ENCODE measurements around the gene KLRC4.
"Not testable (repeated sequence)": the region's sequence is repeated elsewhere in the genome, so short reads cannot be mapped to it uniquely, and the experiment has no call there.

KLRC4 gene

GRCh38 chr12:10368206-10369171, 41.1 kb downstream of the KLRC4 start:
- DNase-seq (ENCODE audit: low spot score), result no peak

GRCh38 chr12:10367714-10368113, 41.8 kb downstream of the KLRC4 start:
- DNase-seq (ENCODE audit: low spot score), result not testable (repeated sequence)

- no peak for DNase-seq (ENCODE audit: low spot score)
These were observed 42.7 kb downstream of the KLRC4 start for GRCh38 chr12:10366875-10367274.

GRCh38 chr12:10365696-10366405, 43.7 kb downstream of the KLRC4 start:
- DNase-seq (ENCODE audit: low spot score), result no peak

- peak; percentile 79 for DNase-seq (ENCODE audit: low spot score)
These were observed 44.5 kb downstream of the KLRC4 start for GRCh38 chr12:10364815-10365622.

- DNase-seq (ENCODE audit: low spot score), result no peak
These were observed 45.4 kb downstream of the KLRC4 start for GRCh38 chr12:10363914-10364814.

- DNase-seq (ENCODE audit: low spot score), result no peak
These were observed 46.0 kb downstream of the KLRC4 start for GRCh38 chr12:10363658-10363913.

GRCh38 chr12:10362828-10363657, 46.5 kb downstream of the KLRC4 start:
- DNase-seq (ENCODE audit: low spot score), result no peak

- DNase-seq (ENCODE audit: low spot score), result no peak
These were observed 47.2 kb downstream of the KLRC4 start for GRCh38 chr12:10362325-10362724.

GRCh38 chr12:10361622-10362021, 47.9 kb downstream of the KLRC4 start:
- DNase-seq (ENCODE audit: low spot score), result no peak

GRCh38 chr12:10361084-10361483, 48.5 kb downstream of the KLRC4 start:
- no peak for DNase-seq (ENCODE audit: low spot score)

- DNase-seq (ENCODE audit: low spot score), result no peak
These were observed 50.6 kb downstream of the KLRC4 start for GRCh38 chr12:10358969-10359368.

- DNase-seq (ENCODE audit: low spot score), result no peak
These were observed 51.4 kb downstream of the KLRC4 start for GRCh38 chr12:10358131-10358530.

All from CD4-positive, alpha-beta T cell treated with Interleukin-15 for 4 hours (primary cell).